ENCODE measurements around the gene MTCL1. TPM values are rescaled to one million over a fixed set of nuclear protein-coding genes. Genes with fewer than 3 reads are reported as not detected.

MTCL1 gene
- total and polyA plus RNA-seq, 8 donors: 7.1 to 16.0 (median 11.9) TPM

GRCh38 chr18:8658858-8659485 is 46.4 kb upstream of the MTCL1 start:
- H3K4me1 ChIP-seq: no peaks in the 10 kb centered on the region

GRCh38 chr18:8659609-8660242 is 45.6 kb upstream of the MTCL1 start:
- Histone ChIP-seq H3K27ac (no peak overlapping the region), H3K27me3 (peaks cover 0 to 6% of the 10 kb centered on the region in 2 donors), H3K9me3 (no peaks in the 10 kb centered on the region), H3K4me1 (no peaks in the 10 kb centered on the region), H3K4me3 (no peak overlapping the region), H3K36me3 (no peaks in the 10 kb centered on the region)
- DNase-seq: no peak
- peak; percentile 15 for ATAC-seq
- intact Hi-C loops (cut with DNase I): no loop called here
- no peak for TF ChIP-seq CTCF (IDR thresholded peaks at IDR 0.05)

More at GRCh38 chr18:8658858-8659485, 46.4 kb upstream of the MTCL1 start:
- no peak overlapping the region for H3K27ac ChIP-seq
- H3K9me3 ChIP-seq: no peaks in the 10 kb centered on the region
- no peak for ATAC-seq
- TF ChIP-seq CTCF (IDR thresholded peaks at IDR 0.05): no peak
- H3K36me3 ChIP-seq: no peaks in the 10 kb centered on the region
- H3K27me3 ChIP-seq: peaks cover 3 to 6% of the 10 kb centered on the region in 2 donors
- no peak overlapping the region for H3K4me3 ChIP-seq
- no peak for DNase-seq
- intact Hi-C loops (cut with DNase I): no loop called here

- intact Hi-C loops (cut with DNase I): no loop called here
- no peak for TF ChIP-seq CTCF (IDR thresholded peaks at IDR 0.05)
- DNase-seq (no peak), ATAC-seq (no peak)
- Histone ChIP-seq H3K27me3 (peaks cover 0 to 6% of the 10 kb centered on the region in 2 donors), H3K36me3 (no peaks in the 10 kb centered on the region), H3K27ac (no peak overlapping the region), H3K4me3 (no peak overlapping the region), H3K9me3 (no peaks in the 10 kb centered on the region), H3K4me1 (no peaks in the 10 kb centered on the region)
These were observed 45.0 kb upstream of the MTCL1 start for GRCh38 chr18:8660316-8660715.

GRCh38 chr18:8661754-8662559 is 43.4 kb upstream of the MTCL1 start:
- Histone ChIP-seq H3K27me3 (peaks cover 0 to 6% of the 10 kb centered on the region in 2 donors), H3K9me3 (no peaks in the 10 kb centered on the region), H3K4me3 (no peak overlapping the region), H3K36me3 (no peaks in the 10 kb centered on the region), H3K27ac (no peak overlapping the region), H3K4me1 (no peaks in the 10 kb centered on the region)
- intact Hi-C loops (cut with DNase I): no loop called here
- ATAC-seq: peak; percentile 78
- TF ChIP-seq CTCF (IDR thresholded peaks at IDR 0.05): no peak
- peak in 1 of 4 donors; percentile 48 for DNase-seq

Data from left lung (tissue), 10 donors.